ENCODE data around the gene RMND1. TPM values are rescaled to one million over a fixed set of nuclear protein-coding genes. Genes with fewer than 3 reads are reported as not detected.
"Not testable (repeated sequence)": the region's sequence is repeated elsewhere in the genome, so short reads cannot be mapped to it uniquely, and the experiment has no call there.

The RMND1 gene
- total RNA-seq, 1 donor from 2014 or later: 25.3 TPM

DNA sequence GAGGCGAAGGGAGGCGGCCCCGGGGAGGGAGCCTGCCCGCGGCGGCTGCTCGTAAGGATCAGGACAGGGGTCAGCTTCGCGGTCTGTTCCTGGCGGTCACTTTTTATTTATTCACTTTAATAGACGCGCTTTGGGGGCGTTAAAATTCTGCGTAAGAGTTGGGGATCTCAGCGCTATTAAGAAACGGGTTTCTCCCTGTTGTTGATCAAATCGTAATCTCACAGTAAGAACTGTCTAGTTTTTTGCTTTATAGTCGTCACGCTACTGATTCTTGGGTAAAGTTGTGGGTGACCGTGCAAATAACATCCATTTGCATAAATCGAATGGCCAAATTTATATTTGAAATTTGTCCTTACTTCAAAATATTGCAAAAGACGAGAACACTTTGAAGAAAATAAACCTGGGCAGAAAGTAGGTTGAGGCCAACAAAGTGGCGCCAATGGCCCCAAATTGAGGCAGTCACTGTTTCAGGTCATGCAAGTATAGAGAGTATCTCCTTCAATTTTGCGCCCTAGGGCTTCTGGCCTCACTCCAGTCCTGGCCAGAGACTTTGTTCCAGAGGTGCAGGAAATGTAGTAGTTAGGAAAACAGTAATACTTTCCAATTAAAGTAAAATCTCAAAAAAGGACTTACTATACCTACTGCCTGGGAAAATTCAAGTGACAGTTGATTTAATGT lies 963 bp upstream of the RMND1 start:
- peak; percentile 27 for DNase-seq (ENCODE audit: low read depth)

DNA sequence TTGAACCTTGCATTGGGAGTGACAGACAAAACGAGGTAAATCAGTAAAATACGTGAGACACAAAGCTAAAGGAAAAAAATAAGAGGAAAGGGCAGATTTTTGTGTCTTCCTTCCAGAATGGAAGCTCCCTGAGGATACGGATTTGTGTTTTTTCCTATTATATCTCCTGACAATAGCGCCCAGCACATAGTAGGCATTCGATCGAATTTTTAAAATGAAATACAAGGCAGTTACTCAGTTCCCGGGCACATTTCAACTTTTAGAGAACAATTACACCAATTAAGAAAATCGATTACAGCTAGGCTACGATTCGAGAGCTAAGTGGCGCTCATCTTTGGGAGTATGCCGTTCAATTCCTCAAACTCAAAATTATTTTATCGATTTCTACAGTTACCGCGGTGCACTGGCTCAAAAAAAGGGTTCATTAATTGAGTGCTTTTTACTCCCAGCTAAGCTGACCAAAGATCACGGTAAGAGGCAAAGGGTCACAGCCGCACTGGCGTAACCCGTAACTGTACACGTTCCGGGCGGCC lies 443 bp downstream of the RMND1 start:
- no peak for DNase-seq (ENCODE audit: low read depth)

DNA sequence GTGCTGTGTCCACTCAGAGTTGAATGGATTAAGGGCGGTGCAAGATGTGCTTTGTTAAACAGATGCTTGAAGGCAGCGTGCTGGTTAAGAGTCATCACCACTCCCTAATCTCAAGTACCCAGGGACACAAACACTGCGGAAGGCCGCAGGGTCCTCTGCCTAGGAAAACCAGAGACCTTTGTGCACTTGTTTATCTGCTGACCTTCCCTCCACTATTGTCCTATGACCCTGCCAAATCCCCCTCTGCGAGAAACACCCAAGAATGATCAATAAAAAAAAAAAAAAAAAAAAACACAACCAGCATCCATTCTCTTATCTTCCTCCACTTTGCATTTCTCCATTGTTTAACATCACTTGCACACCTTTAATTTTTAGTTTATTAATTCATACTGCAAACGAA lies 998 bp downstream of the RMND1 start:
- DNase-seq (ENCODE audit: low read depth): not testable (repeated sequence)

DNA sequence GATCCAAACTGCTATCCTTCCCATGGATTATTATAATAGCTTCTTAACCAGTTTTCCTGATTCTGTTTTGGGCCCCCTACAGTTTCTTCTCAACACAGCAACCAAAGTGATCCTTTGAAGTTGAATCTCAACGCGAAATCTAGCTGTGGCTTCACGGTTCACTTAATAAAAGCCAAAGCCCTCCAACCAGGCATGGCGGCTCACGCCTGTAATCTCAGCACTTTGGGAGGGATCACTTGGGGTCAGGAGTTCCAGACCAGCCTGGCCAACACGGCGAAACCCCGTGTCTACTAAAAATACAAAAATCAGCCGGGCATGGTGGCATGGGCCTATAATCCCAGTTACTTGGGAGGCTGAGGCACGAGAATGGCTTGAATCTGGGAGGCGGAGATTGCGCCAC lies 3.3 kb downstream of the RMND1 start:
- DNase-seq (ENCODE audit: low read depth): no peak

DNA sequence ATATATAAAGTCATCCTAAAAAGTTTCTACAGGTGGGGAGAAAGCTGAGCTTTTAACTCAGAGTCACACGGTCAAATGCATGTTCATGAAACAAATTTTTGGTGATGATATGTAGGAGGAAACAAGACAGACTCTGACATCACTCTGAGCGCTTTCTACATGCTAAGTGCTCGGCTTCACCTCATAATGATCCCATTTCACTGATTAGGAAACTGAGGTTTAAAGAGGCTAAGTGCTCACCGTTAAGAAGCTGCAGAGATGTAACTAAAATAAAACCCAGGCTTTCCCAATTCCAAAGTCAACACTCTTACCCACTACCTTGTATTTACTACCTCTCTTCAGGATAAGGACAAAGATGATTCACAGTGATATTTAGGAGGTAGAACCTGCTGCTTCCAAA lies 4.7 kb downstream of the RMND1 start:
- DNase-seq (ENCODE audit: low read depth): no peak

DNA sequence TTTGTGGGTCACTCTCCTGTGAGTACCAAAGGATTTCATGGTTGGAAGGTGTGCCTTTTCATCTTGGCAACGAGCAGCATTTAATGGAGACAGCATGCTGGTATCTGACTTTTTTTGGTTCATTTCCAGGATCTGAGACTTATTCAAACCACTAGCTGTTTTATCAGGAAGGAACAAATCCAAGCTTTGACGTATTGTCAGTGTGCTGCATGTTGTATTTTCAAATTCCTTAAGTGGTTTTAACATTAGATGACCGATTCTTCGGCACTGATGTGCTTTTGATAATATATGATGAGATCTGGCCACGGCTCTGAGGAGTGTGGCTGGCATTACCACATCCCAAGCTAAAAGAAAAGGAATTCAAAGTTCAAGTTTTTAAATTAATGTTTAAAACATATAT lies 6.4 kb downstream of the RMND1 start:
- no peak for DNase-seq (ENCODE audit: low read depth)

DNA sequence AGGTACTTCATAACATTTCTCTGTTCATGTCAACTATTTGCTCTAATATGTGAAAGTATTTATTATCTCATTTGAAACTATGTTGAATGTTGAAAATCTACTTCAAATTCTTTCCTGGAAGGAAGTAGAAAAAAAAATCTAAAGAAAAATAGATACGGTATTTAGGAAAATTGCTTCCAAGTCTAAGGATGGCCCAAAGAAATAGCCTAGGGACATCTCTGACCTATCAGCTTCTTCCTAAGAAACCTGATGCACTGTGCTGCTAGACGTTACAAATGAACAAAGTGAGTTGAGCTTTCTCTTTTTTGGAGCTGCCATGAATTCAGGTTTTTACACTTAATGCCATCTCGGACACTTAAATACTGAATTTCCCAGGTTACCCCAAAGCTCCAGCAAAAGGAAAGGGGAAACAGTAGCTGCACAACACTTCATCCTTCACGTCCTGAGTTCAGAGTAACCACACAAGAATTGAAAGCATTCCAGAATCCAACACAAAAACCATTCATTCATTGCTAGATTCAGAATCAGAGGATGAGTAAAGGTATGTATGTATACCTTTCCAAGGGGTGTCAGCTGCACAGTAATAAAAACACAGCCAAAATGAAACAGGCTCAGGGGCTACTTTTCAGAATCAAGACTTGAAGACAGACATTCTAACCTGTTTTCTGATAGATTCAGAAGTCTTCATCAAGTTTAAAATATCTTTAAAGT lies 7.9 kb downstream of the RMND1 start:
- DNase-seq (ENCODE audit: low read depth): no peak

DNA sequence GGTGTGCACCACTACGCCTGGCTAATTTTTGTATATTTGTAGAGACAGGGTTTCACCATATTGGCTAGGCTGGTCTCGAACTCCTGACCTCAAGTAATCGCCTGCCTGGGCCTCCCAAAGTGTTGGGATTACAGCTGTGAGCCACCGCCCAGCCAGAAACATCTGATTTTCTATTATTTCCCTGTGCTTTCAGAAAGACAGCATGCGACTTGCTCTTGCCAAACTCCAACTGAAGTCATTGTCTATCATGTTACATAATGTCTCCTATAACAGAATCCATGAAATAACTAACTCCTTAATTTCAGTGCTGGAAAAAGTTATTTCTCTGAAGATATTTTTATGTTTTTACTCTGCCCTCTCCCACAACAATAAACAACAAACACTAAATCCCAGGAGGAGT lies 8.5 kb downstream of the RMND1 start:
- no peak for DNase-seq (ENCODE audit: low read depth)

DNA sequence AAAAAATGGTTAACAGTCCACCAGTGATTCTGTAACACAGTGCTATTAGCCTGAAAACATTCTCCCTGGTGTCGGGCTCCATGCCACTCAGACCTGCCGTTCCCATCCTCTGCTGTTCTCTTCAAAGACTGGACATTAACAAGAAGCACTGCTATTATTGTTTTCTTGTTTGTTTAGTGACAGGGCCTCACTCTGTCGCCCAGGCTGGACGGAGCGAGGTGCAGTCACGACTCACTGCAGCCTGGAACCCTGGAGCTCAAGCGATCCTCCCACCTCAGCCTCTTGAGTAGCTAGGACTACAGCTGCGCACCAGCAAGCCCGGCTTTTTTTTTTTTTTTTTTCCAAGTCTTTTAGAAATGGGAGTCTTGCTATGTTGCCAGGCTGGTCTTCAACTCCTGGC lies 9.6 kb downstream of the RMND1 start:
- DNase-seq (ENCODE audit: low read depth): no peak

DNA sequence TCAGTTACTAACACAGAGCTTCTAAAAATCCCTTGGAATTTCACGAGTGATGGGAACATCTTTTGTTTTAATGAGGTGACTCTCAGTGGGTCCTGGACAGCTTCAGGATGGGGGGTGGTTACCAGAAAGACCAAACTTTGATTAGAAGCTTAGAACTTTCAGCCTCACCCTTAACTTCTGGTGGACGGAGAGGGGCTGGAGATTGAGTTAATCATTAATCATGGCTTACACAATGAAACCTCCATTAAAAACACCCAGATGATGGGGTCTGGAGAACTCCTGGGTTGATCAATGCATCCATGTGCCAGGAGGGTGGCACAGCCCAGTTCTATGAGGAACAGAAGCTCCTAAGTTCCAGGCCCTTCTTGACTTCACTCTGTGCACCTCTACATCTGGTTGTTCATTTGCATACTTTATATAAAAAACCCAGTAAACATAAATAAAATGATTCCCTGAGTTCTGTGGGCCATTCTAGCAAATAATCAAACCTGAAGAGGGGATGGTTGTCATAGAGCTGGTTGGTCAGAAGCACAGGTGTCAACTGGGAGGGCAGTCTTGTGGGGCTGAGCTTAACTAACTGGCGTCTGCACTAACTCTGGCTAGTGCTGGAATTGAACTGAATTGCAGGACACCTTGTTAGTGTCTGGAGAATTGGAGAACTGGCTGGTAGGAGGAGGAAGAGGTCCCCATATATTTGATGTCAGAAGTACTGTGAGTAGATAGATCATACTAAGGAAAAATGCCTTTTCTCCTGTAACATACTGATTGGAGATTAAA lies 10.3 kb downstream of the RMND1 start:
- no peak for DNase-seq (ENCODE audit: low read depth)

DNA sequence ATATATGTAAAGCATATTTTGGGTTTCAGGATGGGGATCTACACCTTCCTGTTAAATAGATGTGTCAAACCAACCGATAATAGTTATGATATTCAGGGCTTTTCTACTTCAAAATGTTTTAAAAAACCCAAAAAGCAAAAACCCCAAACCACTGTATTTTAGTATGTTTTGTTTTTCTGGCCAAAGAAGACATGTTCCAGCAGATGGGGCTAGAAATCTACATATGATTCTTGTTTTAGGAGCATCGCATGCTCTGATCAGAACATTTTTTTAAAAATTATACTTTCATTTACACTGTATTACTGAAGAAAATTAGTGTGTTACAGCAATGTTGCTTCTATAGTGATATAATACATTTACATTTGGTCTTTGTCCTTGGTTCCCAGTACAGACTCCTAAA lies 11.0 kb downstream of the RMND1 start:
- DNase-seq (ENCODE audit: low read depth): no peak

DNA sequence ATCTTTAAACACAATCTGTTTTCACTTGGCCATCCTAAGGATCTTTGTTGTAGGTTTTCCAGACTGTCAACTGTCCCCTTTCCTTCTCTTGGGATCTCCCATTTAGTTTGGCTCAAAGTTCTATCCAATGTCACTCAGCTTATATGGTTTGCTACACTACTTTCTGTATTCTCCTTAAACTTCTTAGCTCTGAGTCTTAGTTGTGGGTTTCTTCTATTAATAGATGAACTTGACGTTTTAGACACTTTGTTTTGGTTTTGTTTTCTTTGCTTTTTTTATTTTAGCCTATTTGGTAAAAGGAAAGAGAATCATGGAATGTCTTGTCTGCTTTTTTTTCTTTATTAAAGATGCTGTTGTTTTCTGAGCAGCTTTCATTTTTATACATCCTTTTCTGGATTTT lies 11.4 kb downstream of the RMND1 start:
- no peak for DNase-seq (ENCODE audit: low read depth)

DNA sequence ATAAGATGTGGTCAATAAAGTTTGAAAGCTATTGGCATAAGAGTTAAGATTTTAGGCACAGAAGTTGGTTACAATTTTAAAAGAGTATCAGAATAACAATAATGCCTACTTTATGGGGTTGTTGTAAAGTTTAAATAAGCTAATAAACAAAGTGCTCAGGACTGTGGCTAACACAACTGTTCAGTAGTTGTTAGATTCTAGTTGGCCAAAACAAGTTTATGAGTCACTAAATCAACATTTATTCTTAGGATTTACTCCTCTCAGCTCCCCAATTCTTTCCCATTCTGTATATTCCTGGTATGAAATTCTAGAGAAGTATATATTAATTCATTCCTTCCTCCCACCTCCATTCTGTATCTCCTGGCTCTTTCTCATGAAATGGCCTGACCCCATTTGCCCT lies 14.5 kb downstream of the RMND1 start:
- DNase-seq (ENCODE audit: low read depth): no peak

DNA sequence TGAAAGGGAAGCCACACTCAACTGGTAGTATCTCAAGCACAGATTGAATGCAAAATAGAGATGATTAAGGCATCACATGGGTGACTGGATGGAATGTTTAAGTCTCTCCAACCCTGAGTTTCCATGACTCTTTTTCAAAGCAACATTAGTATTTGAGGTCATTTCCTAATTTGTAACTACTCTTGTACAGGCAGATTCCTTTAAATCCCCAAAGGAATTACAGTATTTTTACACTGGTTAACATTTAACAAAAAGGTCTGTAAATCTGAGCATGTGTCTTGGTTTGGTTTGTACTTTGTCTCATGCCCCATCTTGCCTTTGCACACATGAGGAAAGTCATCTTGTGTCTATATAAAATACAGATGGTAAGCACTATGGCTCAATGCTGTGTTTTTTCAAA lies 15.1 kb downstream of the RMND1 start:
- peak; percentile 55 for DNase-seq (ENCODE audit: low read depth)

DNA sequence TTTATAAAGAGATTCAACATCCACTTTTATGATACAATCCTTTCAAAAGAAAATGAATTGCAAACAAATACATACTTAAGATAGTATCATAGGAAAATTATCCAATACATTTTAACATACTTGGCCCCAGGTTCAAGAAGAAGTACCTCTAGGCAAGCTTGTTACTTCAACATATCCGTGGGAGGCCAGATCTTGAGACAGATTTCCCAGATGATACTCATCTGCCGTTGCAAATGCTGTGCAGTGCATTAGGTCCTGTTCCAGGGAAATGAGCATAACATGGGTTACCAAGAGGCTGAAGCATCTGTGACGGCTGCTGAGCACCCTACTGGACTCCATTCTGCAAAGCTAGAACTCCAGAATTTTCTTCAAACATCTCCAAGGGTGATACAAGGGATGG lies 15.6 kb downstream of the RMND1 start:
- DNase-seq (ENCODE audit: low read depth): no peak

DNA sequence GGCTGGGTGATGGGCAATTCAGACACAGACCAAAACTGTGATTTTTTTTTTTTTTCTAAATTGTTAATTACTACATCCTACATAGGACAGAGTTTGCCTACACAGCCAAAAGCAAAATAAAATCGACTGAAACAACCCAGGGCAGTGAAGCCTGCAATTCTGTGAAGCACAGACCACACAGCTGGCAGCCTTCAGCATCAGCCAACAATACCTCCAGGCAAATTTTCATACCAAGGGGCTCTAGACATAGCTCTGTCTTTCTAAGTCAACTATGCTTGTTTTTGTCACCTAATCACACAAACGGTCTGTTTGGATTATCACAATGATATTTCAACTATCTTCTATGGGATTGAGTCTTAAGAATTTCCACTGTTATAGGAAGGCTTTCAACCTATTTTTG lies 17.6 kb downstream of the RMND1 start:
- DNase-seq (ENCODE audit: low read depth): no peak

DNA sequence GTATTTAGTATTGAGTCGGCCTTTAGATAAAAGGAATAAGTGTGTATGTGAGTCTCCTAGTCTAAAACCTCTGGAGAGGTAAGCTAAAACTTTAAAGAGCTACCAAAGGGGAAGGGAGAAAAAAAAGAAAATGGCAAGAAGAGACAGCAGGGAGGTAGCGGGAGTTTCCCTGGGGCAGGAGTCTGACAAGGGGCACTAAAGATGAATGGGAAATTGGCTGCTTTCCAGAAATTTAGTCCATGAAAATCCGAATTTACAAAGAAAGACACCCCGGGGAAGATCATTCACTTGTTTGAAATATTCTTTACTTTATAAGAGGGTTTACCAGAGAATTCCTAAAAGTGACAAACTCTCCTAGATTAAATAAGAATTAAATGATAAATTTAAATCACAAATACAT lies 19.3 kb downstream of the RMND1 start:
- DNase-seq (ENCODE audit: low read depth): no peak

DNA sequence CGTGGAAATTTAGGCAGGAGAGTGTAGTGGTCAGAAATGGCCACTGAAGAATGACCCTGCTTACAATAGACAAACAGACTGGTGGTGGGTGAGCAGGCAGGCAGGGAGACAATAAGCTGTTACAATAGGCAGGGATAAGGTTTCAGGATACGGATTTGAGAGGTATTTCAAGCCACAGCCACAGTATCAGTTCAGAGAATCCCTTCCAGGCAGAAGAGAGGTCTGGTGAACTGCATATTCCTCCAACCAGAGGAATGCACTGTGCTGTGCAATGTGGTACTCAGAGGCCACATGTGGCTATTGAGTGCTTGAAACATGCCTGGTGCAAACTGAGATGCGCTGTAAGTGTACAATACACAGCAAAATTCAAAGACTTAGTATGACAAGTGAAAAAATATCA lies 20.6 kb downstream of the RMND1 start:
- DNase-seq (ENCODE audit: low read depth): peak; percentile 89

DNA sequence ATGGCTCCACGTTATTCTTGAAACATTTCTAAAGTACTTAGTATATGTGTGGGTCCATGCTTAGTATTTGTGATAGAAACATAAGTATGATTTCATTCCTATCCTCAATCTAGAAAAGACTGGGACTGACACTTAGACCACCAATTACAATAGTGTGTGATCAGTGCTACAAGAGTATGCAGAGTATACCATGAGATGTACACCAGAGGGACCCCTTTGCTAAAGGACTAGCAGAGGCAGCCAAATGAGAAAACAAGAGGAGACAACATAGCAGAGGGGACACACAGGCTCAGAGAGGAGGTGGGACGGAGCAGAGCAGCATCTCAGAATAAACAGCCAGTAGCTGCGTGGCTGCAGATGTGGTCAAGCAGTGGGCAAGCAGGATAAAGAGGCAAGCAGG lies 21.0 kb downstream of the RMND1 start:
- no peak for DNase-seq (ENCODE audit: low read depth)

DNA sequence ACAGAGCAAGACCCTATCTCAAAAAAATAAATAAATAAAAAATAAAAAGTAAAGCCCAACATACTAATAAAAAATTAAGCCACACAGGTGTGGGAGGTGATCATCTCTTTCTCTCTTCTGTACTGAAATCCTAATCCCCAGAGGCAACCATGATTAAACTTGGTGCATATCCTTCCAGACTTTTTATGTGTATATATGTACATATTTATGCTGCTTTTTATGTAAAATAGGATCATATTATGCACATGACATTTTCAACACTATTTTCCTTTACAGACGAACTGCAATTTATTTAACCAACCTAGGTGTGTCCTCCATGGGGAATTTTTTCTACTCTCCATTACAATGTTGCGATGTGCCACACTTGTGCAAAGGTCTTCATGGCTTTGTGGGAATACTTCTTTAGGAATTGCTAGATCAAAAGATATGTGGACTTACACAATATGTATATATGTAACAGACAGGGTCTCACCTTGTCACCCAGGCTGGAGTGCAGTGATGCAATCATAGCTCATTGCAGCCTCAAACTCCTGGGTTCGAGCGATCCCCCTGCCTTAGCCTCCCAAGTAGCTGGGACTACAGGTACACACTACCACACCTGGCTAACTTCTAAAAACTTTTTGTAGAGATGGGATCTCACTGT lies 23.7 kb downstream of the RMND1 start:
- no peak for DNase-seq (ENCODE audit: low read depth)

DNA sequence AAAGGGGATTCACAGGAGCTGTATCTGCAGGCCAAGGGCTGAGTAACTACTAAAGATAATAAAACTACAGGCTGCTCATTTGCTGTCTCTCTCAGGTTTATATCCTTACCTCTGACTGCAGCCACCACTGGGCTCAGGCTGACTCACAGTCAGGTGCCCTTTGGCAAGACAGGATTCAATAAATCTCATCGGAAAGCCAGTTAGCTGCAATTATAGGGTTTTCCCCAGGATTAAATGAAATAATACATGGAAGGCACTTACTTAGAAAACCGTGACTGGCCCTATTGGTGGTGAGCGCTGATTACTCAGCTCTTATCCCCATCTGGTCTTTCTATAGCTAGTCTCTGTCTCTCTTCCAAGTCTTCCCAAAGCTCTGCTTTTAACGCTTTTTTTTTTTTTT lies 26.4 kb downstream of the RMND1 start:
- DNase-seq (ENCODE audit: low read depth): no peak

DNA sequence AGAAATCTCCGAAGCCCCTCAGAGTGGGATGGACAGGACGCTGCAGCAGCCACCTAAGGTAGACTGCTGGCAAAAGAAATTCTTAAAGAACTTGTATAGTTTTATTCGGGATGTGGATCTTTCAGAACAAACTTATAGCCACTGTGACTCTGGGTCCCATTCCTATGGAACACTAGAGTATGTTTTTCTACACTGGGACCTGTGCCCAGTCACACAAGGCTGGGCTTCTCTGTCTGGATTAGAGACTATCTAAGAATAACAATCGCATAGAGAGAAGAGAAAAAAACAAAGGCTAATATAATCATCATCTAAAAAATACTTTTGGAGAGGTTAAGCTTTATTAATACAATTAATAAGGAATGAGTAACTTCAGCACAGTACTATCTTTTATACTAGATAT lies 28.9 kb downstream of the RMND1 start:
- no peak for DNase-seq (ENCODE audit: low read depth)
